ENCODE data around the gene SLC2A13.
A peak's percentile ranks its signal among the peaks of the same experiment; 100 is the strongest.
"Not testable (repeated sequence)": the region's sequence is repeated elsewhere in the genome, so short reads cannot be mapped to it uniquely, and the experiment has no call there.

Gene SLC2A13

GRCh38 chr12:40034156-40034555 is 71.7 kb downstream of the SLC2A13 start:
- DNase-seq = no peak

DNA sequence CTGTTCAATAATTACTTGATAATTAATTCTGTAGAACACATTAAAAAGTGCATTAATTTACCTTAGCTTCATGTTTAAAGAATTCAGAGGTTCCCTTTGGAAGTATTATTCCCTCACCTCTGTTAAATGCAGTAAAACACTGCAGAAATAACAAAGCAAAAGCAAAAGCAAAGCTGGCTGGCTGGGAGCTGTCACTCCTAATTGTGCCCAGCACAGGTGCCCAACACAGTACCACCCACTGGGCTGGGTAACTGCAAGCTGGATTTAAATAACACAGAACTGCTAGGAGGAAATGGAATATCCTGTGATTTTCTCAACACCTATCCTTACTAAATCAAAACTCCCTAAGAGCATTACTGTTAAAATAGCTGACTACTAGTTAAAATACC is 72.6 kb downstream of the SLC2A13 start:
- no peak for DNase-seq

GRCh38 chr12:40032433-40033241 is 73.2 kb downstream of the SLC2A13 start:
- no peak for DNase-seq

GRCh38 chr12:40031965-40032364 is 73.9 kb downstream of the SLC2A13 start:
- DNase-seq = no peak

DNA sequence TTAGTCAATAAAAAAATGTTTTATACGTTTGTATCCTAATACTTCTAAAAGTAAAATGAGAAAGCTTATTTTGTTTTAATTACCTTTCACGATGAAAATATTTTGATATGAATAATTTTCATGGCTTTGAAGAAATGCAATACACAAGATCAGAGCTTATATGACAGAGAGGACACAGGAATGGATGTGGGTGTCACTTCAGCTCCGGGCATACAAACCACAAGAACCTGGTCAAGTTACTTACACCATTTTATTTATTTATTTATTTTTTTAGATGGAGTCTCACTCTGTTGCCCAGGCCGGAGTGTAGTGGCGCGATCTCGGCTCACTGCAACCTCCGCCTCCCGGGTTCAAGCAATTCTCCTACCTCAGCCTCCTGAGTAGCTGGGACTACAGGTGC is 74.9 kb downstream of the SLC2A13 start:
- DNase-seq = not testable (repeated sequence)

GRCh38 chr12:40028296-40028695 is 77.6 kb downstream of the SLC2A13 start:
- no peak for DNase-seq

DNA sequence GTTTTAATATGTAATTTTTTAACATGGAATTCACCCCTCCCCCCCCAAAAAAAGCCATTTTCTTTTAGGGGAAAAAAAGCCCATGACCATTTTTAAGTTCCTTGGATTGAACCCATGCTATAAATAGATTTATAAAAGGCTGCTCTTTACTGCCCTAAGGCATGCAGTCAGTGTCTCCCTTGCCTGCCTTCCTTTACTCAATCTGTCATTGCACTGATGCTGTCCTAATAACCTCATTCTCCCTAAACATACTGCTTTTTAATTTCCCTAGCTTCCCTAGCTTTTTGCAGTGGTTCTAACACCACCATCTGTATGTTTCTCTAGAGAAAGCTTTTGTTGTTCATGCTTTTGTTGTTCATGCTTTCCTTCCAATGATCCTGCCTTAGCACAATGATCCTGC is 83.0 kb downstream of the SLC2A13 start:
- DNase-seq = no peak

DNA sequence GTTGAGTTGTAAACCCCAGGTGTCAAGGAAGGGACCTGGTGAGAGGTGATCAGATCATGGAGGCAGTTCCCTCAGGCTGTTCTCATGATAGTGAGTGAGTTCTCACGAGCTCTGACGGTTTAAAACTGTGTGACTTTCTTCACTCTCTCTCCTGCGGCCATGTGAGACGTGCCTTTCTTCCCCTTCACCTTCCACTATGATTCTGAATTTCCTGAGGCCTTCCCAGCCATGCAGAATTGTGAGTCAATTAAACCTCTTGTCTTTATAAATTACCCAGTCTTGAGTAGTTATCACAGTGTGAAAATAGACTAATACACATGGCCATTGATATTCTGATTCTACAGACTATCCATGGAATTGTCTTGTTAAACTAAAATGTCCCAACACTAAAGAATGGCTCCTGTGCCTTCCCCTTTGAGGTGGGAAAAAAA is 85.6 kb downstream of the SLC2A13 start:
- no peak for DNase-seq

GRCh38 chr12:40017488-40017887 is 88.4 kb downstream of the SLC2A13 start:
- DNase-seq = no peak

DNA sequence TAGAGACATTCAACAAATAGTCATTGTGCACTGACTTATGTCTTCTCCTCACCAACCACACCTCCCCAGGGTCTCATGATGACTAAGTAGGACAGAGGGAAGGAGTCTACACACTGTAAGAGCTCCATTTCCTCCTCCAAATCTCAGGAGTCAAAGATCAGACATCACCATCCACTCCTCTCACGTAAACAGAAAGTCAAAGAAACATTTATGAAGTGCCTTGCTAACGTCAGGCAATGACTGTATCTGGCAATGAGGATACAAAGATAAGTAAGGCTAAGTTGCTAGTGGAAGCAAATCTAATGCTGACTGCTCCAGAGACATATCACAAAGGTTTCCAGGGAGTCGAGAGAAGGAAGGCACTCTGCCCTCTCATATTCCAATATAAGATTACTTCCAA is 88.9 kb downstream of the SLC2A13 start:
- DNase-seq = no peak

DNA sequence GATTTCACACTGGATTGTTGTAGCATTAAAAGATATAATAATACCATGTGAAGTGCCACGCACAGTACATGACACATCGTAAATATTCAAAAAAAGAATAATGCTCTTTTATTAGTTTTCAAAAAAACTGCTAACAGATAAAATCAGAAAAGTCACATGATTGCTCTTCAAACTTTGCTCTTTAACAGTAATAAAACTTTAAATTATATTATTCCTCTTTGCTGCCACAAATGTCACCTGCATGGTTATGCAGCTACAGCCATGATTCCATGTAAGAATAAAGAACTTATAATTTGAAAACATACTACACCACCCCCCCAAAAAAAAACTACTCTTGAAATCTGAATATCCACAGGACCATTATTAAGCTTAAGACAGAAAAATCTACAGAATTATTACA is 90.0 kb downstream of the SLC2A13 start:
- no peak for DNase-seq

DNA sequence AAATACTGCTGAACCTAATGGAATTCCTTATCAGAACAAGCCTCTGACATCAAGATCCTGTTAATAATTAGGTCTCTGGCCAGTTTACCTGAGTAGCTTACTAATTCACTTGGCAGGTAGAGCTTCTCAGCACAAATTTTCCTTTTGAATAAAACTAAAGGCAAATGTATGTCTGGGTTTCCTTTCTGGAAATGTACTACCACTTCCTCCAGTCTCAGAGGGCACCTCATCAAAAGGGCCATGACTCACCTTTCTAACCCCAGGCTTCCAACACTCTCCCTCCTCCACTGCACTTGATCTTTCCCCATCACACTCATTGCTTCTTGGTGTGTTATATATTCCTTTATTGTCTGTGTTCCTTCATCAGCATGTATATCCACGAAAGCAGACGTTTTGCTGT is 90.5 kb downstream of the SLC2A13 start:
- DNase-seq = no peak

GRCh38 chr12:40013847-40014246 is 92.0 kb downstream of the SLC2A13 start:
- DNase-seq = no peak

GRCh38 chr12:40013292-40013691 is 92.6 kb downstream of the SLC2A13 start:
- DNase-seq = no peak

GRCh38 chr12:40012711-40013110 is 93.2 kb downstream of the SLC2A13 start:
- no peak for DNase-seq

- DNase-seq = no peak
These were observed 94.1 kb downstream of the SLC2A13 start for GRCh38 chr12:40011775-40012129.

- DNase-seq = peak; percentile 59
These were observed 94.7 kb downstream of the SLC2A13 start for GRCh38 chr12:40010899-40011774.

GRCh38 chr12:40002178-40003169 is 103.4 kb downstream of the SLC2A13 start:
- DNase-seq = no peak

- no peak for DNase-seq
These were observed 104.5 kb downstream of the SLC2A13 start for GRCh38 chr12:40001406-40001805.

DNA sequence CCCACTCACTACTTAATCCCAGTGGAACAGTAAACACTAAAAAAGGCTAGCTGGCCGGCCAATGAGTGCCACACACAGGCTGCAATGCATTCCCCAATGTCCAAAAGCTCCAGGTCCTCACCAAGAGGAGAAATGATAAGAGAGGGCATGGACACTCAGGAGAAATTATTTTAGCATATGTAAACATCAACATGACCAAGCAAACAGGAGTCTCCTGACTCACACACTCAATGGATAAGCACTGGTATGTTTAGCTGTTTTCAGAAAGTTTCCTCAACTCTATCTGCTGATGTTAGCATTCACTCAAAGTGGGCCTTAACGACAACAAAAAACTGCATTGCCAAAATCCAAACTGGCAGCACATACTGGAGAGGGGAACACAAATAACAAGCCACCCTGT is 105.0 kb downstream of the SLC2A13 start:
- no peak for DNase-seq

- no peak for DNase-seq
These were observed 112.6 kb downstream of the SLC2A13 start for GRCh38 chr12:39993268-39993667.
